Esophagus (tissue), 2 donors: ENCODE results near the gene SERGEF. TPM values are rescaled to one million over a fixed set of nuclear protein-coding genes. Genes with fewer than 3 reads are reported as not detected.

Experiments
- H3K27ac ChIP-seq, 2 donors: one replicate each; pipeline ENCODE4 v1.5.1; 2013; ENCODE audit warnings: low read depth in 2 of 2, mild to moderate bottlenecking in 2 of 2, inconsistent platforms in 1 of 2, low read length in 1 of 2, moderate library complexity in 1 of 2
- H3K27me3 ChIP-seq, 2 donors: one replicate each; pipeline ENCODE4 v1.6.1; 2013; ENCODE audit warnings: low read length in 2 of 2, control low read depth in 1 of 2, mild to moderate bottlenecking in 1 of 2; ENCODE audit not compliant: insufficient read depth in 2 of 2, control insufficient read depth in 1 of 2
- H3K36me3 ChIP-seq, 2 donors: one replicate each; pipeline ENCODE4 v1.6.1; 2013; ENCODE audit warnings: low read length in 1 of 2; ENCODE audit not compliant: control insufficient read depth in 2 of 2, insufficient read depth in 2 of 2
- H3K4me1 ChIP-seq, 2 donors: one replicate each; pipeline ENCODE4 v1.6.1; 2013; ENCODE audit warnings: low read length in 1 of 2; ENCODE audit not compliant: control insufficient read depth in 2 of 2, insufficient read depth in 2 of 2
- H3K4me3 ChIP-seq, 2 donors: one replicate each; pipeline ENCODE4 v1.5.1; 2013; ENCODE audit warnings: low read length in 2 of 2, mild to moderate bottlenecking in 2 of 2, low read depth in 1 of 2, moderate library complexity in 1 of 2
- H3K9me3 ChIP-seq, 2 donors: one replicate each; pipeline ENCODE4 v1.6.1; 2013; ENCODE audit warnings: mild to moderate bottlenecking in 2 of 2, low read depth in 1 of 2, low read length in 1 of 2, moderate library complexity in 1 of 2; ENCODE audit not compliant: control insufficient read depth in 2 of 2, insufficient read depth in 1 of 2
- WGBS, 2 donors: extraction: QIAGEN DNeasy Blood & Tissue Kit; methylation state at CpG; one replicate each; pipeline ENCODE4 v1.1.7; 2013; 5-methylcytosine and 5-hydroxymethylcytosine counted together
- polyA plus RNA-seq, 2 donors: library from polyadenylated mRNA; stranded (reverse); fragments of 200-250 nt; gene quantifications; one replicate each; pipeline ENCODE4 v1.2.3, GENCODE V29; 2013
- donor health status: healthy with polysubstance abuse.
- donor health status: Bipolar disorder and iron deficiency.

The SERGEF gene
- polyA plus RNA-seq, 2 donors = 17.2 to 39.3 TPM

DNA sequence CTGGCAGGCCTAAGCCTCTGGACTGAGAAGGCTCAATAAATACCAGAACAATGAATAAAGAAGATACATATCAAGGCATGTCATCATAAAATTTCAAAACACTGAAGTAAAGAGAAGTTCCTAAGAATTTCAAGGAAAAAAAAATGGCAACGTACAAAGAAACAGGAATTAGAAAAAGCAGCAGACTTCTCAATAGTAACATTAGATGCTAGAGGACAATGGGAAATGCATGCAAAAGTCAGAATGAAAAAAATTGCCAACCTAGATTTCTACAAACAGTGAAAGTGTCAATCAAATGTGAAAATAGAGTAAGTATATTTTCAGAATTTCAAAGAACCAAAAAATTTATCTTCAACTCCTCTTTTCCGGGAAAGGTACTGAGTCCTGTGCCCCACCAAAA is 153.3 kb downstream of the SERGEF start:
- WGBS, 2 donors = 90 to 97% methylated on average over 2 of the region's 2 CpGs
- Histone ChIP-seq H3K9me3 (peaks cover 0 to 3% of the 10 kb centered on the region in 2 donors), H3K36me3 (no peaks in the 10 kb centered on the region), H3K4me1 (no peaks in the 10 kb centered on the region), H3K4me3 (no peak overlapping the region), H3K27ac (no peak overlapping the region), H3K27me3 (no peaks in the 10 kb centered on the region)

DNA sequence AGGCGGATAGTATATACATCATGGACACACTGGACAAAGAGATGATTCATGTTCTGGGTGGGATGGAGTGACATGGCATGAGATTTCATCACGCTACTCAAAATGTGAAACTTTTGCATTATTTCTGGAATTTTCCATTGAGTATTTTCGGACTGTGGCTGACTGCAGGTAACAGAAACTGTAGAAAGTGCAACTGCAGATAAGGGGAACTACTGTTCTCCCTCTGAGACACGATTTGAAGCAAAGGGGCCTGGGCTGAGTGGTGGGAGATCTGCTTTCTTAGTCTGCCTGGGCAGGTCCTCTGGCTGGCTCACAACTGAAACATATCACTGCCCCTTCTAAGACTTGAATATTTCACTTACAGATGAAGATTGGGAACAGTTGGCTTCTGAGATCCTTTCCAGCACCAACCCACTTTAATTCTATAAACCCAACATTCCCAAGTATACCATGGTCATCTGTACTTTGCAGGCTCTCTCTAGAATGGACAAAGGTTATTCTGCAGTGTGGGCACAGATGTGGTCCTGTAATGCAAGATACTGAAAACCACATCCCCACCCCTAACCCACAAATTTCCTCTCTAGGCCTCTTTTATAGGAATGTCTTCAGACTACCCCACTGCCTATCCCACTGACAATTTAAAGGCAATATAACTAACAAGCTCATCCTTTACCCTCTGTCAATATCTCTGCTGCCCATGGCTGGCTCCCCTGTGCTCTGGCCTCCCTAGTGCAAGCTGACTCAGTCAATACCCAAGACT is 157.1 kb downstream of the SERGEF start:
- Histone ChIP-seq H3K9me3 (no peaks in the 10 kb centered on the region), H3K4me3 (no peak overlapping the region), H3K4me1 (no peaks in the 10 kb centered on the region), H3K27me3 (no peaks in the 10 kb centered on the region), H3K27ac (no peak overlapping the region), H3K36me3 (peaks cover 0 to 3% of the 10 kb centered on the region in 2 donors)
- WGBS, 2 donors = 92 to 94% methylated on average over 4 of the region's 4 CpGs

- Histone ChIP-seq H3K4me1 (no peaks in the 10 kb centered on the region), H3K4me3 (no peak overlapping the region), H3K36me3 (peaks cover 0 to 3% of the 10 kb centered on the region in 2 donors), H3K9me3 (no peaks in the 10 kb centered on the region), H3K27me3 (no peaks in the 10 kb centered on the region), H3K27ac (no peak overlapping the region)
- WGBS, 2 donors = 77 to 79% methylated on average over 4 of the region's 4 CpGs
These were observed 159.6 kb downstream of the SERGEF start for GRCh38 chr11:17853280-17853679.

DNA sequence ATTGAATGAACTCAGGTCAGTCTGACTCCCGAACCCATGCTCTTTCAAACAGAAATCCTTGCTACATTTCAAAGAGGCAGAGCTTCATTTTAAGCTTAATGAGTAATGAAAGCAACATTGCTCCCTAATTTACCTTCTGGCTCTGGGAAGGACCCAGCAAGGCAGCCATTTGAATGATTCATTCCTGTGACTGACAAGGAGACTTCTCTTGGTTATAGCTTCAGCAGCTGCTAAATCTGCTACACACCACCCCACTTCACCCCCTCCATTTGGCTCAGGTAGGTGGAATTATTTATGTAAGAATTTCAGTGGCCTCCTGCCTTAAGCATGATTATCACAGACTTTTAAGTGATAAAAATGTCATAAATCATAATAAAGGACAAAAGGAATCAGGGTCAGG is 160.6 kb downstream of the SERGEF start:
- Histone ChIP-seq H3K27ac (no peak overlapping the region), H3K4me3 (no peak overlapping the region), H3K4me1 (no peaks in the 10 kb centered on the region), H3K36me3 (peaks cover 0 to 3% of the 10 kb centered on the region in 2 donors), H3K9me3 (no peaks in the 10 kb centered on the region), H3K27me3 (no peaks in the 10 kb centered on the region)
- WGBS, 2 donors = 76 to 94% methylated on average over 1 of the region's 1 CpG

DNA sequence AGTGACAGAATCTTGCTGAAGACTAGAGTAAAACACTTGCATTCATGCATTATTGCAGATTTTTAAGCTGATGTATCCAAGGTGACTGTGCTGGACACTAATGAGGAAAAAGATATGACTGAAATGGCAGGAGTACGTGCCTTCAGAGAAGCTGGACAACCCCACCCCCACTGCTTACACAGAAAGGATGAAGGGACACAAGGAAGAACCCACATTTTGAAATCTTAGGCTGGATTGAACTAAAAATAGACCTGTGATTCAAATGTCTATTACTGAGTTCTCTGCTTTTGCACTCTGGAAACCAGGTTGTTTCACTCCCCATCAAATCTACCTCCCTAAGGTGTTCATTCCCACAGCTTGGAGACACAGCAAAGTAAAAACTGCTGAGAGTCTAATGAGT is 161.2 kb downstream of the SERGEF start:
- Histone ChIP-seq H3K27me3 (no peaks in the 10 kb centered on the region), H3K27ac (no peak overlapping the region), H3K9me3 (no peaks in the 10 kb centered on the region), H3K4me1 (no peaks in the 10 kb centered on the region), H3K36me3 (peaks cover 0 to 3% of the 10 kb centered on the region in 2 donors), H3K4me3 (no peak overlapping the region)
- 94 to 100% methylated on average over 1 of the region's 1 CpG for WGBS, 2 donors

- Histone ChIP-seq H3K4me1 (peaks cover 0 to under 1% of the 10 kb centered on the region in 2 donors), H3K36me3 (peaks cover 0 to 3% of the 10 kb centered on the region in 2 donors), H3K27ac (no peak overlapping the region), H3K9me3 (no peaks in the 10 kb centered on the region), H3K4me3 (no peak overlapping the region), H3K27me3 (no peaks in the 10 kb centered on the region)
- 96% methylated on average over 2 of the region's 2 CpGs for WGBS, 2 donors
These were observed 162.5 kb downstream of the SERGEF start for GRCh38 chr11:17850336-17850735.

GRCh38 chr11:17848715-17849114 is 164.1 kb downstream of the SERGEF start:
- 97 to 100% methylated on average over 2 of the region's 2 CpGs for WGBS, 2 donors
- Histone ChIP-seq H3K27ac (no peak overlapping the region), H3K36me3 (peaks cover 0 to 3% of the 10 kb centered on the region in 2 donors), H3K27me3 (no peaks in the 10 kb centered on the region), H3K9me3 (no peaks in the 10 kb centered on the region), H3K4me1 (peaks cover 0 to 2% of the 10 kb centered on the region in 2 donors), H3K4me3 (no peak overlapping the region)

GRCh38 chr11:17846852-17847453 is 165.9 kb downstream of the SERGEF start:
- WGBS, 2 donors = 76 to 78% methylated on average over 7 of the region's 7 CpGs
- H3K4me1 ChIP-seq = peaks cover 0 to 2% of the 10 kb centered on the region in 2 donors
- H3K9me3 ChIP-seq = no peaks in the 10 kb centered on the region
- no peaks in the 10 kb centered on the region for H3K27me3 ChIP-seq
- peaks cover 0 to 3% of the 10 kb centered on the region in 2 donors for H3K36me3 ChIP-seq
- no peak overlapping the region for H3K4me3 ChIP-seq
- no peak overlapping the region for H3K27ac ChIP-seq

DNA sequence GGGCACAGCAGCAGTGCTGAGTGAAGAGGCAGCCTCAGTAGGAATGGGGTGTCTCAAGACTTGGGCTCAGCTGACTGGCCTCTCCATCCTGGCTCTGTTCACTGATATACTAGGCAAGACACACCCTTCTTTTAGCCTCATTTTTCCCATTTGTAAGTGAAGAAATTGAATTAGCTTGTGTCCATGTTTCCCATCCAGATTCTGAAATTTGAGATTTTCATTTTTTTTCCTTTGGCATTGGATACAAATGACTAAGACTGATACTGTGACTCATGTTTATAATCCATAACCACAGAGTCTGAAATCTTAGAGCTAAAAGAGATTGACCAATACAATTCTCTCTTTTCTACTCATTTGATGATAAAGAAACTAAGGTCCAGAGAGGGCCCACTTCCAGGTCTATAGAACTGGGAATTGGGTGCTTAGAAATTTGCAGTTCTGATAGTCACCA is 167.4 kb downstream of the SERGEF start:
- H3K4me1 ChIP-seq = peaks cover 0 to 2% of the 10 kb centered on the region in 2 donors
- H3K27ac ChIP-seq = no peak overlapping the region
- H3K4me3 ChIP-seq = no peak overlapping the region
- H3K9me3 ChIP-seq = no peaks in the 10 kb centered on the region
- H3K36me3 ChIP-seq = no peaks in the 10 kb centered on the region
- no peaks in the 10 kb centered on the region for H3K27me3 ChIP-seq
